Panc1 (cell line): ENCODE measurements around the gene GRAMD1C. TPM values are rescaled to one million over a fixed set of nuclear protein-coding genes. Genes with fewer than 3 reads are reported as not detected.

ENCODE experiments used
- ATAC-seq: fragments of 200-7000 bp; cut with Tn5 transposase; 2 replicates; pipeline ENCODE4 v1.9.1; 2020; ENCODE audit warnings: mild to moderate bottlenecking, moderate library complexity
- BruUV-seq: library from RNA; stranded (reverse); fragments of 400-500 nt; replicated peaks from 2 replicates; lab custom pipeline; 2021; lab: Mats Ljungman, UMichigan
- CTCF ChIA-PET: fragments of 300-600 bp; sonication (Branson Sonifier 250); formaldehyde crosslinking; loops from one replicate; lab custom pipeline; 2022; ENCODE audit warnings: antibody characterized with exemption; lab: Charles Lee
- POLR2A ChIA-PET: fragments of 300-600 bp; sonication (Branson Sonifier 250); formaldehyde crosslinking; loops from one replicate; lab custom pipeline; 2022; ENCODE audit warnings: antibody characterized with exemption; lab: Charles Lee
- DNase-seq: peaks from one replicate; pipeline ENCODE4 v3.0.0-alpha.2; 2010; ENCODE audit warnings: low read depth, low spot score
- H3K27ac ChIP-seq: 2 replicates; pipeline ENCODE4 v1.5.1; 2011; ENCODE audit warnings: mild to moderate bottlenecking, low read length, inconsistent platforms
- H3K27me3 ChIP-seq: fragments of 200-500 bp; sonication (Bioruptor generic); 2 replicates; pipeline ENCODE4 v1.6.0; 2014; ENCODE audit warnings: low read length, inconsistent platforms; ENCODE audit not compliant: control insufficient read depth, insufficient read depth
- H3K36me3 ChIP-seq: fragments of 200-500 bp; sonication (Bioruptor generic); 2 replicates; pipeline ENCODE4 v1.5.1; 2014; ENCODE audit warnings: inconsistent platforms, mild to moderate bottlenecking, low read length, moderate library complexity; ENCODE audit not compliant: control insufficient read depth, insufficient read depth
- H3K4me1 ChIP-seq: 2 replicates; pipeline ENCODE4 v1.5.1; 2011; ENCODE audit warnings: inconsistent platforms, mild to moderate bottlenecking, low read length, moderate library complexity; ENCODE audit not compliant: control insufficient read depth, insufficient read depth
- H3K4me3 ChIP-seq, 2 experiments: 2 replicates each; pipeline ENCODE4 v1.5.1; 2011 to 2012; ENCODE audit warnings: low read depth in 2 of 2, low read length in 2 of 2, mild to moderate bottlenecking in 2 of 2, inconsistent platforms in 1 of 2, moderate library complexity in 1 of 2
- H3K9me3 ChIP-seq: fragments of 200-500 bp; sonication (Bioruptor generic); 2 replicates; pipeline ENCODE4 v1.5.1; 2014; ENCODE audit warnings: low read depth, mild to moderate bottlenecking, inconsistent platforms, low read length, moderate library complexity; ENCODE audit not compliant: control insufficient read depth, insufficient read depth
- CTCF ChIP-seq: fragments of 450-650 bp; IDR thresholded peaks from 2 replicates; pipeline ENCODE4 v1.5.1; 2017; ENCODE audit warnings: mild to moderate bottlenecking
- POLR2AphosphoS5 ChIP-seq: IDR thresholded peaks from 2 replicates; pipeline ENCODE4 v1.6.1; 2012; ENCODE audit warnings: mild to moderate bottlenecking, low read depth, low read length, moderate library complexity
- REST ChIP-seq, 2 experiments: IDR thresholded peaks; 2 replicates each; pipeline ENCODE4 v1.6.1; 2011 to 2012; ENCODE audit warnings: low read depth in 2 of 2, control low read depth in 1 of 2, low read length in 1 of 2, mild to moderate bottlenecking in 1 of 2, moderate library complexity in 1 of 2; ENCODE audit not compliant: insufficient read depth in 1 of 2
- SIN3A ChIP-seq: IDR thresholded peaks from 2 replicates; pipeline ENCODE4 v1.6.1; 2012; ENCODE audit warnings: low read depth, mild to moderate bottlenecking, low read length, moderate library complexity, borderline replicate concordance; ENCODE audit not compliant: insufficient read depth
- TCF7L2 ChIP-seq: IDR thresholded peaks from 2 replicates; pipeline ENCODE4 v1.6.1; 2011; ENCODE audit warnings: mild to moderate bottlenecking, low read depth, low read length, inconsistent platforms
- in situ Hi-C: cut with HindIII; loops from 2 replicates; pipeline ENCODE4 v1.10.0; 2016; ENCODE audit warnings: low sequenced_read_pairs, low pct_unique_long_range_greater_than_20kb
- intact Hi-C: fragments of 100-400 bp; cut with micrococcal nuclease; formaldehyde crosslinking; loops from one replicate; pipeline ENCODE4 v1.10.0; 2022; ENCODE audit not compliant: unreplicated experiment
- total RNA-seq: library from RNA; stranded (reverse); gene quantifications from one replicate; pipeline ENCODE4 v1.2.1, GENCODE V29; 2021; ENCODE audit not compliant: unreplicated experiment

The GRAMD1C gene
- total RNA-seq, 1 experiment from 2014 or later = 3.9 TPM

- H3K4me1 ChIP-seq = no peaks in the 10 kb centered on the region
- ChIA-PET POLR2A (interaction anchor here (0.6 kb wide), 1 partner anchor 233 kb away, joined by 3 read pairs; no protein-coding TSS in a partner anchor), CTCF (interaction anchor here (0.6 kb wide), 1 partner anchor 50 kb away, joined by 3 read pairs; no protein-coding TSS in a partner anchor)
- no peak for TF ChIP-seq TCF7L2
- no peak overlapping the region for H3K27ac ChIP-seq
- H3K9me3 ChIP-seq = no peaks in the 10 kb centered on the region
- H3K4me3 ChIP-seq = no peak overlapping the region
- DNase-seq (no peak), ATAC-seq (no peak)
- H3K36me3 ChIP-seq = no peaks in the 10 kb centered on the region
- intact Hi-C loops (no loop called here), in situ Hi-C loops (no loop called here)
- H3K27me3 ChIP-seq = no peaks in the 10 kb centered on the region; the same call in 1 of the 2 replicates
- no TSS peak for BruUV-seq
These were observed 72.4 kb downstream of the GRAMD1C start for GRCh38 chr3:113910966-113911365.

GRCh38 chr3:113912552-113913236 is 74.1 kb downstream of the GRAMD1C start:
- DNase-seq (peak; percentile 69), ATAC-seq (peak; percentile 95)
- Histone ChIP-seq H3K27ac (no peak overlapping the region), H3K27me3 (no peaks in the 10 kb centered on the region; the same call in 1 of the 2 replicates), H3K4me1 (no peaks in the 10 kb centered on the region), H3K36me3 (no peaks in the 10 kb centered on the region), H3K9me3 (no peaks in the 10 kb centered on the region), H3K4me3 (no peak overlapping the region)
- TF ChIP-seq TCF7L2 = no peak
- TF ChIP-seq CTCF = peak; percentile 80
- no TSS peak for BruUV-seq
- in situ Hi-C loops = no loop called here
- intact Hi-C loops = loop anchor here (1.0 to 2.0 kb wide), 2 partner anchors 68 to 74 kb away; partner anchors contain the start of gene GRAMD1C
- POLR2A ChIA-PET = interaction anchor here (0.7 kb wide), 1 partner anchor 16 kb away, joined by 14 read pairs; no protein-coding TSS in a partner anchor
- CTCF ChIA-PET = interaction anchor here (0.6 to 1.2 kb wide), 6 partner anchors 68 to 409 kb away, joined by 3 to 9 read pairs (median 4); partner anchors contain the start of gene GRAMD1C

GRCh38 chr3:113914646-113915045 is 76.1 kb downstream of the GRAMD1C start:
- TF ChIP-seq TCF7L2 = no peak
- no peak for TF ChIP-seq CTCF
- TF ChIP-seq SIN3A = no peak
- no peak for TF ChIP-seq POLR2AphosphoS5
- no peak for TF ChIP-seq REST (IDR thresholded peaks at IDR 0.05; ENCODE audit: insufficient read depth in 1 of 2, low read depth in 2 of 2, low read length in 1 of 2)
- intact Hi-C loops = no loop called here
- no peak overlapping the region for H3K4me3 ChIP-seq
- no TSS peak for BruUV-seq
- no peak overlapping the region for H3K27ac ChIP-seq
- ATAC-seq = no peak
- no peaks in the 10 kb centered on the region for H3K4me1 ChIP-seq
- no peaks in the 10 kb centered on the region for H3K27me3 ChIP-seq
- no peak for DNase-seq
- POLR2A ChIA-PET = no interaction called here
- CTCF ChIA-PET = no interaction called here
- H3K36me3 ChIP-seq = no peaks in the 10 kb centered on the region
- no peaks in the 10 kb centered on the region for H3K9me3 ChIP-seq
- in situ Hi-C loops = no loop called here
